ENCODE data around the gene CAMKMT. TPM values are rescaled to one million over a fixed set of nuclear protein-coding genes. Genes with fewer than 3 reads are reported as not detected.

CAMKMT gene
- polyA plus RNA-seq, 3 donors, result 4.7 to 7.8 (median 7.0) TPM

GRCh38 chr2:44671916-44672315 lies 310.2 kb downstream of the CAMKMT start:
- WGBS (ENCODE audit: insufficient coverage), result no CpG with 5 or more reads among the region's 5 CpGs
- Histone ChIP-seq H3K27me3 (ENCODE audit: control insufficient read depth in 2 of 2, insufficient read depth in 2 of 2, low read length in 2 of 2) (no peaks in the 10 kb centered on the region), H3K4me3 (replicated peaks in 1 of 3; ENCODE audit: low read depth in 2 of 3, low read length in 3 of 3) (no peak overlapping the region), H3K4me1 (ENCODE audit: control insufficient read depth in 1 of 2, insufficient read depth in 2 of 2, low read length in 2 of 2) (no peaks in the 10 kb centered on the region), H2AFZ (ENCODE audit: insufficient read depth, low read depth, low read length, poor library complexity, severe bottlenecking) (no peak overlapping the region), H3K79me2 (ENCODE audit: insufficient read depth, low read length) (no peaks in the 10 kb centered on the region), H3K27ac (ENCODE audit: low read depth in 1 of 2, low read length in 2 of 2) (no peak overlapping the region), H4K20me1 (ENCODE audit: insufficient read depth, low read length) (no peaks in the 10 kb centered on the region), H3K9me3 (replicated peaks in 1 of 2; ENCODE audit: control insufficient read depth in 1 of 2, insufficient read depth in 1 of 2, low read length in 2 of 2) (no peaks in the 10 kb centered on the region), H3K4me2 (replicated peaks; ENCODE audit: extremely low read depth, low read length, poor library complexity, severe bottlenecking) (no peak overlapping the region), H3K9ac (ENCODE audit: insufficient read depth, low read length, poor library complexity, severe bottlenecking) (no peak overlapping the region), H3K36me3 (replicated peaks in 1 of 2; ENCODE audit: control insufficient read depth in 1 of 2, insufficient read depth in 2 of 2, low read length in 2 of 2) (no peaks in the 10 kb centered on the region)
- Mint-ChIP-seq H3K4me1 (no peaks in the 10 kb centered on the region), H3K36me3 (no peaks in the 10 kb centered on the region), H3K9me3 (no peaks in the 10 kb centered on the region), H3K27ac (no peak overlapping the region), H3K27me3 (ENCODE audit: low read depth in 3 of 3) (peaks cover 3 to 5% (median 3%) of the 10 kb centered on the region in 3 donors), H3K4me3 (no peak overlapping the region)
- intact Hi-C loops (cut with micrococcal nuclease), result no loop called here
- TF ChIP-seq CTCF (IDR thresholded peaks at IDR 0.05), result no peak
- DNase-seq, result no peak

- Mint-ChIP-seq H3K4me3 (no peak overlapping the region), H3K27me3 (ENCODE audit: low read depth in 3 of 3) (peaks cover 3 to 5% (median 5%) of the 10 kb centered on the region in 3 donors), H3K27ac (no peak overlapping the region), H3K9me3 (no peaks in the 10 kb centered on the region), H3K36me3 (no peaks in the 10 kb centered on the region), H3K4me1 (no peaks in the 10 kb centered on the region)
- whole genome bisulfite sequencing (ENCODE audit: insufficient coverage), result no CpG with 5 or more reads among the region's 1 CpG
- Histone ChIP-seq H3K27me3 (ENCODE audit: control insufficient read depth in 2 of 2, insufficient read depth in 2 of 2, low read length in 2 of 2) (no peaks in the 10 kb centered on the region), H3K9me3 (replicated peaks in 1 of 2; ENCODE audit: control insufficient read depth in 1 of 2, insufficient read depth in 1 of 2, low read length in 2 of 2) (no peaks in the 10 kb centered on the region), H3K4me3 (replicated peaks in 1 of 3; ENCODE audit: low read depth in 2 of 3, low read length in 3 of 3) (no peak overlapping the region), H3K27ac (ENCODE audit: low read depth in 1 of 2, low read length in 2 of 2) (no peak overlapping the region), H3K4me1 (ENCODE audit: control insufficient read depth in 1 of 2, insufficient read depth in 2 of 2, low read length in 2 of 2) (no peaks in the 10 kb centered on the region), H4K20me1 (ENCODE audit: insufficient read depth, low read length) (no peaks in the 10 kb centered on the region), H3K9ac (ENCODE audit: insufficient read depth, low read length, poor library complexity, severe bottlenecking) (no peak overlapping the region), H3K4me2 (replicated peaks; ENCODE audit: extremely low read depth, low read length, poor library complexity, severe bottlenecking) (no peak overlapping the region), H3K79me2 (ENCODE audit: insufficient read depth, low read length) (no peaks in the 10 kb centered on the region), H3K36me3 (replicated peaks in 1 of 2; ENCODE audit: control insufficient read depth in 1 of 2, insufficient read depth in 2 of 2, low read length in 2 of 2) (no peaks in the 10 kb centered on the region), H2AFZ (ENCODE audit: insufficient read depth, low read depth, low read length, poor library complexity, severe bottlenecking) (no peak overlapping the region)
- no peak for DNase-seq
- intact Hi-C loops (cut with micrococcal nuclease), result no loop called here
- TF ChIP-seq CTCF (IDR thresholded peaks at IDR 0.05), result no peak
Measured at GRCh38 chr2:44672431-44672830, 310.7 kb downstream of the CAMKMT start.
